WTC11 (cell line): ENCODE measurements around the gene KIAA0753. TPM values are rescaled to one million over a fixed set of nuclear protein-coding genes. Genes with fewer than 3 reads are reported as not detected.

Experiments used
- ATAC-seq: fragments of 200-7000 bp; cut with Tn5 transposase; 2 replicates; pipeline ENCODE4 v1.10.0; 2021; ENCODE audit warnings: mild to moderate bottlenecking, moderate library complexity
- CTCF ChIA-PET: fragments of 300-600 bp; sonication (Branson Sonifier 250); formaldehyde crosslinking; loops from one replicate; lab custom pipeline; 2021; ENCODE audit warnings: antibody characterized with exemption; lab: Charles Lee
- POLR2A ChIA-PET: fragments of 350-600 bp; sonication (Branson Sonifier 250); formaldehyde crosslinking; loops from one replicate; lab custom pipeline; 2021; ENCODE audit warnings: antibody characterized with exemption; lab: Charles Lee
- DNase-seq: peaks from one replicate; pipeline ENCODE4 v3.0.0; 2021; ENCODE audit warnings: low spot score
- H3K27ac Mint-ChIP-seq: 2 replicates; pipeline ENCODE4 v1.8.0; 2021; ENCODE audit warnings: mixed read lengths
- H3K27me3 Mint-ChIP-seq: 2 replicates; pipeline ENCODE4 v1.8.0; 2021; ENCODE audit warnings: low read depth, mild to moderate bottlenecking, moderate library complexity, mixed read lengths
- H3K36me3 Mint-ChIP-seq: 2 replicates; pipeline ENCODE4 v1.8.0; 2021; ENCODE audit warnings: mixed read lengths
- H3K4me1 Mint-ChIP-seq: 2 replicates; pipeline ENCODE4 v1.8.0; 2022; ENCODE audit warnings: mixed read lengths
- H3K4me3 Mint-ChIP-seq: 2 replicates; pipeline ENCODE4 v1.8.0; 2021; ENCODE audit warnings: mild to moderate bottlenecking, moderate library complexity, mixed read lengths
- H3K9me3 Mint-ChIP-seq: 2 replicates; pipeline ENCODE4 v1.8.0; 2021; ENCODE audit warnings: mixed read lengths
- ATF3 ChIP-seq: sonication (generic); formaldehyde crosslinking; conservative IDR thresholded peaks from 2 replicates; pipeline ENCODE4 v1.8.1; 2022; ENCODE audit warnings: mild to moderate bottlenecking, missing genetic modification reagents
- FOXJ3 ChIP-seq: sonication (generic); formaldehyde crosslinking; IDR thresholded peaks from 2 replicates; pipeline ENCODE4 v1.9.0; 2021; ENCODE audit warnings: missing genetic modification reagents, mild to moderate bottlenecking, borderline replicate concordance
- JUN ChIP-seq: sonication (generic); formaldehyde crosslinking; IDR thresholded peaks from 2 replicates; pipeline ENCODE4 v1.8.0; 2023; ENCODE audit warnings: mild to moderate bottlenecking, missing genetic modification reagents
- MYBL2 ChIP-seq: sonication (generic); formaldehyde crosslinking; IDR thresholded peaks from 2 replicates; pipeline ENCODE4 v1.8.1; 2023; ENCODE audit warnings: mild to moderate bottlenecking, moderate library complexity, missing genetic modification reagents
- SMAD3 ChIP-seq: sonication (generic); formaldehyde crosslinking; IDR thresholded peaks from 2 replicates; pipeline ENCODE4 v1.8.0; 2022; ENCODE audit warnings: missing genetic modification reagents, mild to moderate bottlenecking, borderline replicate concordance
- TCF7 ChIP-seq: sonication (generic); formaldehyde crosslinking; IDR thresholded peaks from 2 replicates; pipeline ENCODE4 v1.8.0; 2022; ENCODE audit warnings: mild to moderate bottlenecking, low read depth, missing genetic modification reagents, moderate library complexity
- ZNF138 ChIP-seq: sonication (generic); formaldehyde crosslinking; conservative IDR thresholded peaks from 2 replicates; pipeline ENCODE4 v1.8.1; 2022; ENCODE audit warnings: mild to moderate bottlenecking, moderate library complexity, missing genetic modification reagents
- ZNF232 ChIP-seq: sonication (generic); formaldehyde crosslinking; IDR thresholded peaks from 2 replicates; pipeline ENCODE4 v1.8.0; 2022; ENCODE audit warnings: mild to moderate bottlenecking, missing genetic modification reagents
- ZNF425 ChIP-seq: fragments of 250-450 bp; sonication (Bioruptor Pico); conservative IDR thresholded peaks from 2 replicates; pipeline ENCODE4 v1.9.0; 2021; ENCODE audit warnings: mild to moderate bottlenecking
- ZNF532 ChIP-seq: fragments of 250-450 bp; sonication (Bioruptor Pico); IDR thresholded peaks from 2 replicates; pipeline ENCODE4 v1.9.0; 2021; ENCODE audit warnings: mild to moderate bottlenecking, borderline replicate concordance
- ZNF671 ChIP-seq: fragments of 250-450 bp; sonication (Bioruptor Pico); IDR thresholded peaks from 2 replicates; pipeline ENCODE4 v1.8.0; 2021; ENCODE audit warnings: mild to moderate bottlenecking
- total RNA-seq: library from RNA; stranded (reverse); gene quantifications from 3 replicates; pipeline ENCODE4 v1.2.3, GENCODE V29; 2021
- TF ChIP-seq, protein P1 (sequence below): sonication (generic); formaldehyde crosslinking; IDR thresholded peaks from 2 replicates; pipeline ENCODE4 v1.8.1; 2022; ENCODE audit warnings: mild to moderate bottlenecking, missing genetic modification reagents, moderate library complexity, borderline replicate concordance
- TF ChIP-seq, protein P2 (sequence below): sonication (generic); formaldehyde crosslinking; IDR thresholded peaks from 2 replicates; pipeline ENCODE4 v1.8.0; 2023; ENCODE audit warnings: missing genetic modification reagents
- TF ChIP-seq, protein P3 (sequence below): sonication (generic); formaldehyde crosslinking; IDR thresholded peaks from 2 replicates; pipeline ENCODE4 v1.8.0; 2022; ENCODE audit warnings: mild to moderate bottlenecking, missing genetic modification reagents
- TF ChIP-seq, protein P4 (sequence below): sonication (generic); formaldehyde crosslinking; IDR thresholded peaks from 2 replicates; pipeline ENCODE4 v1.8.1; 2022; ENCODE audit warnings: missing genetic modification reagents, borderline replicate concordance

KIAA0753 gene
- total RNA-seq, 1 experiment from 2014 or later, result 22.8 TPM

DNA sequence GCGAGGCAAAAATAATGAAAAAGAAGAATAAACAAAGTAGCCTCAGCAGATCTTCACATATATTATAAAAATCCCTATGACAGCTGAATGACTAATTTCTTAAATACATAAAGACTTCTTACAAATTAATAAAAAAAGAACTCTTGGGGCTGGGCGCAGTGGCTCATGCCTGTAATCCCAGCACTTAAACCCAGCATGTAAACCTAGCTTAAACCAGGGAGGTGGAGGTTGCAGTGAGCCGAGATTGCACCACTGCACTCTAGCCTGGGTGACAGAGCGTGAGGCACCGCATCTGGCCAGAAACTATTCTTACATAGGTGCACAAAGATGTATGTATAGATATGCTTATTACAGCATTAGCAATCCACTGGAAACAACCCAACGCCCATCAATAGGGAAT lies 38.7 kb upstream of the KIAA0753 start (continued):
- TF ChIP-seq ZNF532 (CRISPR knock-in tag) (no peak), SMAD3 (CRISPR knock-in tag) (no peak), ATF3 (CRISPR knock-in tag) (no peak), JUN (CRISPR knock-in tag) (no peak), ZNF138 (CRISPR knock-in tag) (no peak)
- TF ChIP-seq, protein P1, sequence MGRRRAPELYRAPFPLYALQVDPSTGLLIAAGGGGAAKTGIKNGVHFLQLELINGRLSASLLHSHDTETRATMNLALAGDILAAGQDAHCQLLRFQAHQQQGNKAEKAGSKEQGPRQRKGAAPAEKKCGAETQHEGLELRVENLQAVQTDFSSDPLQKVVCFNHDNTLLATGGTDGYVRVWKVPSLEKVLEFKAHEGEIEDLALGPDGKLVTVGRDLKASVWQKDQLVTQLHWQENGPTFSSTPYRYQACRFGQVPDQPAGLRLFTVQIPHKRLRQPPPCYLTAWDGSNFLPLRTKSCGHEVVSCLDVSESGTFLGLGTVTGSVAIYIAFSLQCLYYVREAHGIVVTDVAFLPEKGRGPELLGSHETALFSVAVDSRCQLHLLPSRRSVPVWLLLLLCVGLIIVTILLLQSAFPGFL (CRISPR knock-in tag), result no peak
- TF ChIP-seq, protein P2, sequence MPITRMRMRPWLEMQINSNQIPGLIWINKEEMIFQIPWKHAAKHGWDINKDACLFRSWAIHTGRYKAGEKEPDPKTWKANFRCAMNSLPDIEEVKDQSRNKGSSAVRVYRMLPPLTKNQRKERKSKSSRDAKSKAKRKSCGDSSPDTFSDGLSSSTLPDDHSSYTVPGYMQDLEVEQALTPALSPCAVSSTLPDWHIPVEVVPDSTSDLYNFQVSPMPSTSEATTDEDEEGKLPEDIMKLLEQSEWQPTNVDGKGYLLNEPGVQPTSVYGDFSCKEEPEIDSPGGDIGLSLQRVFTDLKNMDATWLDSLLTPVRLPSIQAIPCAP (CRISPR knock-in tag), result no peak
- TF ChIP-seq, protein P3, sequence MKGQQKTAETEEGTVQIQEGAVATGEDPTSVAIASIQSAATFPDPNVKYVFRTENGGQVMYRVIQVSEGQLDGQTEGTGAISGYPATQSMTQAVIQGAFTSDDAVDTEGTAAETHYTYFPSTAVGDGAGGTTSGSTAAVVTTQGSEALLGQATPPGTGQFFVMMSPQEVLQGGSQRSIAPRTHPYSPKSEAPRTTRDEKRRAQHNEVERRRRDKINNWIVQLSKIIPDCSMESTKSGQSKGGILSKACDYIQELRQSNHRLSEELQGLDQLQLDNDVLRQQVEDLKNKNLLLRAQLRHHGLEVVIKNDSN, result no peak

DNA sequence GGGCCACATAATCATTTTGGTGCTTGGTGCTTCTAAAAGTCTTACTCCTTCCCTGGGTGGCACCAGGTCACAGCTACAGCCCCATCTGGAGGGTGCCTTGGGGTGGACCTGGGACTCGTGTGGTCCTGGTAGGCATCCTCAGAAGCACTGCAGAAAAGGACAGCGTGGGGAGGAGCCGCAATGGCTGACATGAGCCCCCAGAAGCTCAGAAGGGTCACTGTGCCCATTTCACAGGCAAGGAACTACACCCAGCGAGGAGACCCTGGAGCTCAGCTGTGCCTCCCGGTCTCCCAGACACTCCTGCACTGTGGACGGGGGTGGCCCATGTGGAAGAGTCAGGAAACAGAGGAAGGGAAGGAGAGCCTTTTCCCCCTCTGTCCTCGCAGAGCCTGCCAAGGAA lies 37.4 kb upstream of the KIAA0753 start:
- Mint-ChIP-seq H3K9me3 (no peaks in the 10 kb centered on the region), H3K36me3 (no peaks in the 10 kb centered on the region), H3K27me3 (no peaks in the 10 kb centered on the region), H3K4me1 (no peaks in the 10 kb centered on the region), H3K4me3 (no peak overlapping the region), H3K27ac (no peak overlapping the region)
- no peak for DNase-seq
- TF ChIP-seq ZNF232, result no peak
- TF ChIP-seq MYBL2 (CRISPR knock-in tag), result no peak
- no peak for TF ChIP-seq ZNF425 (CRISPR knock-in tag)
- TF ChIP-seq ZNF671, result no peak
- no peak for TF ChIP-seq TCF7 (CRISPR knock-in tag)
- TF ChIP-seq FOXJ3 (CRISPR knock-in tag), result no peak
- TF ChIP-seq, protein P4, sequence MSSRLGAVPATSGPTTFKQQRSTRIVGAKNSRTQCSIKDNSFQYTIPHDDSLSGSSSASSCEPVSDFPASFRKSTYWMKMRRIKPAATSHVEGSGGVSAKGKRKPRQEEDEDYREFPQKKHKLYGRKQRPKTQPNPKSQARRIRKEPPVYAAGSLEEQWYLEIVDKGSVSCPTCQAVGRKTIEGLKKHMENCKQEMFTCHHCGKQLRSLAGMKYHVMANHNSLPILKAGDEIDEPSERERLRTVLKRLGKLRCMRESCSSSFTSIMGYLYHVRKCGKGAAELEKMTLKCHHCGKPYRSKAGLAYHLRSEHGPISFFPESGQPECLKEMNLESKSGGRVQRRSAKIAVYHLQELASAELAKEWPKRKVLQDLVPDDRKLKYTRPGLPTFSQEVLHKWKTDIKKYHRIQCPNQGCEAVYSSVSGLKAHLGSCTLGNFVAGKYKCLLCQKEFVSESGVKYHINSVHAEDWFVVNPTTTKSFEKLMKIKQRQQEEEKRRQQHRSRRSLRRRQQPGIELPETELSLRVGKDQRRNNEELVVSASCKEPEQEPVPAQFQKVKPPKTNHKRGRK (CRISPR knock-in tag), result no peak
- ChIA-PET CTCF (interaction anchor here (1.0 to 3.1 kb wide), 6 partner anchors 12 to 216 kb away, joined by 3 to 10 read pairs (median 7); partner anchors contain the start of gene SLC13A5), POLR2A (no interaction called here)
- no peak for ATAC-seq
